CD14-positive monocyte (primary cell): ENCODE results near the gene CABP4. TPM values are rescaled to one million over a fixed set of nuclear protein-coding genes. Genes with fewer than 3 reads are reported as not detected.

Experiments used
- DNase-seq, 3 donors: peaks; one replicate each; pipeline ENCODE4 v3.0.0-alpha.2; 2011 to 2022
- H2AFZ ChIP-seq: 2 replicates; pipeline ENCODE4 v1.6.0; 2012; ENCODE audit warnings: mild to moderate bottlenecking, low read depth, low read length, inconsistent platforms; ENCODE audit not compliant: insufficient read depth, poor library complexity, severe bottlenecking
- H3K27ac ChIP-seq, 2 donors: 1 replicate in 1 of 2; 2 replicates in 1 of 2; pipeline ENCODE4 v1.5.1; 2012 to 2013; ENCODE audit warnings: low read length in 2 of 2, control low read depth in 1 of 2, inconsistent platforms in 1 of 2, low read depth in 1 of 2, mild to moderate bottlenecking in 1 of 2
- H3K27me3 ChIP-seq, 2 donors: one replicate each; pipeline versions ENCODE4 v1.6.0 to v1.6.1; 2011 to 2013; ENCODE audit warnings: low read length in 2 of 2; ENCODE audit not compliant: control insufficient read depth in 2 of 2, insufficient read depth in 2 of 2
- H3K36me3 ChIP-seq, 2 donors: replicated peaks in 1 of 2; 1 replicate in 1 of 2; 2 replicates in 1 of 2; pipeline versions ENCODE4 v1.5.1 to v1.6.1; 2012 to 2013; ENCODE audit warnings: low read length in 2 of 2, control low read depth in 1 of 2, inconsistent platforms in 1 of 2, mild to moderate bottlenecking in 1 of 2; ENCODE audit not compliant: insufficient read depth in 2 of 2, control insufficient read depth in 1 of 2
- H3K4me1 ChIP-seq, 2 donors: 1 replicate in 1 of 2; 2 replicates in 1 of 2; pipeline versions ENCODE4 v1.5.1 to v1.6.1; 2012 to 2013; ENCODE audit warnings: low read length in 2 of 2, control low read depth in 1 of 2, inconsistent platforms in 1 of 2, mild to moderate bottlenecking in 1 of 2, moderate library complexity in 1 of 2; ENCODE audit not compliant: insufficient read depth in 2 of 2, control insufficient read depth in 1 of 2
- H3K4me2 ChIP-seq: replicated peaks from 2 replicates; pipeline ENCODE3; 2012; ENCODE audit warnings: low read length, moderate library complexity, mild to moderate bottlenecking; ENCODE audit not compliant: poor library complexity, severe bottlenecking; ENCODE audit errors: extremely low read depth
- H3K4me3 ChIP-seq, 3 experiments: fragments of 200-600 bp in 1 of 3; sonication (generic) in 1 of 3; replicated peaks in 1 of 3; 1 replicate in 2 of 3; 2 replicates in 1 of 3; pipeline ENCODE4 v1.5.1; 2011 to 2013; ENCODE audit warnings: low read length in 3 of 3, mild to moderate bottlenecking in 3 of 3, control low read depth in 2 of 3, low read depth in 2 of 3, inconsistent platforms in 1 of 3, moderate library complexity in 1 of 3
- H3K79me2 ChIP-seq: 2 replicates; pipeline ENCODE4 v1.6.0; 2012; ENCODE audit warnings: mild to moderate bottlenecking, control low read depth, inconsistent platforms, low read length, moderate library complexity; ENCODE audit not compliant: insufficient read depth
- H3K9ac ChIP-seq: 2 replicates; pipeline ENCODE4 v1.6.0; 2017; ENCODE audit warnings: low read length, mild to moderate bottlenecking; ENCODE audit not compliant: insufficient read depth, poor library complexity, severe bottlenecking
- H3K9me3 ChIP-seq, 2 donors: replicated peaks in 1 of 2; 1 replicate in 1 of 2; 2 replicates in 1 of 2; pipeline versions ENCODE4 v1.5.1 to v1.6.1; 2012 to 2013; ENCODE audit warnings: low read length in 2 of 2, control low read depth in 1 of 2; ENCODE audit not compliant: control insufficient read depth in 1 of 2, insufficient read depth in 1 of 2
- H4K20me1 ChIP-seq: 2 replicates; pipeline ENCODE4 v1.6.0; 2012; ENCODE audit warnings: mild to moderate bottlenecking, low read length, control low read depth, moderate library complexity; ENCODE audit not compliant: insufficient read depth
- H3K27ac Mint-ChIP-seq, 7 donors: one replicate each; pipeline ENCODE4 v1.8.0; 2020; ENCODE audit warnings: mild to moderate bottlenecking in 7 of 7, mixed read lengths in 7 of 7, moderate library complexity in 6 of 7, inconsistent platforms in 2 of 7
- H3K27me3 Mint-ChIP-seq, 3 donors: one replicate each; pipeline ENCODE4 v1.8.0; 2021 to 2022; ENCODE audit warnings: low read depth in 3 of 3, mild to moderate bottlenecking in 3 of 3, mixed read lengths in 3 of 3, moderate library complexity in 3 of 3, inconsistent platforms in 1 of 3
- H3K36me3 Mint-ChIP-seq, 2 donors: one replicate each; pipeline ENCODE4 v1.8.0; 2020; ENCODE audit warnings: mixed read lengths in 2 of 2, inconsistent platforms in 1 of 2, mild to moderate bottlenecking in 1 of 2
- H3K4me1 Mint-ChIP-seq: one replicate; pipeline ENCODE4 v1.8.0; 2020; ENCODE audit warnings: mild to moderate bottlenecking, mixed read lengths
- H3K4me3 Mint-ChIP-seq, 2 donors: one replicate each; pipeline ENCODE4 v1.8.0; 2020; ENCODE audit warnings: mild to moderate bottlenecking in 2 of 2, mixed read lengths in 2 of 2, moderate library complexity in 1 of 2
- H3K9me3 Mint-ChIP-seq, 7 donors: one replicate each; pipeline ENCODE4 v1.8.0; 2020 to 2022; ENCODE audit warnings: mixed read lengths in 7 of 7, mild to moderate bottlenecking in 6 of 7, moderate library complexity in 6 of 7, inconsistent platforms in 2 of 7
- WGBS: methylation state at CpG from one replicate; pipeline ENCODE4 v1.1.5; 2013; ENCODE audit warnings: missing lambda C conversion rate; ENCODE audit not compliant: insufficient coverage; 5-methylcytosine and 5-hydroxymethylcytosine counted together
- intact Hi-C, 2 donors: fragments of 100-400 bp; cut with micrococcal nuclease; formaldehyde crosslinking; loops; one replicate each; pipeline versions ENCODE4 v1.15.0 to v1.15.1; 2023
- polyA plus RNA-seq, 3 donors: library from polyadenylated mRNA; depleted of rRNA in 1 of 3; unstranded in 2 of 3; stranded (reverse) in 1 of 3; fragments of 300-500 nt in 2 of 3; fragments of >200 nt in 1 of 3; fragmentation: Illumina TruSeq in 2 of 3; gene quantifications; 1 replicate in 2 of 3; 2 replicates in 1 of 3; pipeline ENCODE4 v1.2.3, GENCODE V29; 2012 to 2021
- TF ChIP-seq, protein P1 (sequence below): fragments of 200-600 bp; IDR thresholded peaks from one replicate; pipeline ENCODE4 v1.8.0; 2022; ENCODE audit warnings: antibody characterized with exemption, mild to moderate bottlenecking

The CABP4 gene
- polyA plus RNA-seq, 3 donors, result 0.28 to 1.7 TPM; not detected in 1

DNA sequence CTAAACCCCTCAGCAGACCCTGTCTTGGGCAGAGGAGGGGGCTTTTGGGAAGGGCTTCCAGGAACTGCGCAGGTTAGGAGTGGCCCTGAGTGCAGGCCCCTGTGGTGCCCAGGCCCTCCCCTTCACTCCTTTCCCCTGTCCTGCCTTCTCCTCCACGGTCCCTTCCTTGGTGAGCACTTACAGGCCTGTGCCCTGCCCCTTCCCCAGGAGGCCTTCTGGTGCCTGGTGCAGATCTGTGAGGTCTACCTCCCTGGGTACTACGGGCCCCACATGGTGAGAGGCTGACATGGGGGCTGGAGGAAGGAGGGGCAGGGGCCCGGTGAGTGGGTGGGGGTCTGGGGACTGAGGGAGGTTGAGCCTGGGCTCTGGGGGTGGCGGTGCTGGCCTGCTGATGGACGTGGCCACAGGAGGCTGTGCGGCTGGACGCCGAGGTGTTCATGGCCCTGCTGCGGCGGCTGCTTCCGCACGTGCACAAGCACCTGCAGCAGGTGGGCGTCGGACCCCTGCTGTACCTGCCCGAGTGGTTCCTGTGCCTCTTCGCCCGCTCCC lies 48.7 kb upstream of the CABP4 start:
- WGBS, result 97% methylated on average over 17 of the region's 18 CpGs
- peak overlapping the region in 1 of 2 donors; percentile 20 for H3K27ac ChIP-seq
- Mint-ChIP-seq H3K27ac (peak overlapping the region in 5 of 7 donors; percentile 36 to 68 (median 51)), H3K4me1 (peaks cover 77% of the 10 kb centered on the region), H3K9me3 (no peaks in the 10 kb centered on the region), H3K36me3 (peaks cover 19 to 36% of the 10 kb centered on the region in 2 donors), H3K4me3 (peak overlapping the region in 1 of 2 donors; percentile 51), H3K27me3 (peaks cover 0 to 7% (median 4%) of the 10 kb centered on the region in 3 donors)
- intact Hi-C loops, result no loop called here
- H3K79me2 ChIP-seq, result peaks cover 42% of the 10 kb centered on the region
- DNase-seq, result no peak
- peaks cover 9 to 18% of the 10 kb centered on the region in 2 donors for H3K36me3 ChIP-seq
- H3K9ac ChIP-seq, result peak overlapping the region; percentile 32
- no peak overlapping the region for H3K4me2 ChIP-seq
- H3K4me3 ChIP-seq, result no peak overlapping the region
- H2AFZ ChIP-seq, result no peak overlapping the region
- peaks cover 51% of the 10 kb centered on the region for H4K20me1 ChIP-seq
- H3K27me3 ChIP-seq, result no peaks in the 10 kb centered on the region
- TF ChIP-seq, protein P1, sequence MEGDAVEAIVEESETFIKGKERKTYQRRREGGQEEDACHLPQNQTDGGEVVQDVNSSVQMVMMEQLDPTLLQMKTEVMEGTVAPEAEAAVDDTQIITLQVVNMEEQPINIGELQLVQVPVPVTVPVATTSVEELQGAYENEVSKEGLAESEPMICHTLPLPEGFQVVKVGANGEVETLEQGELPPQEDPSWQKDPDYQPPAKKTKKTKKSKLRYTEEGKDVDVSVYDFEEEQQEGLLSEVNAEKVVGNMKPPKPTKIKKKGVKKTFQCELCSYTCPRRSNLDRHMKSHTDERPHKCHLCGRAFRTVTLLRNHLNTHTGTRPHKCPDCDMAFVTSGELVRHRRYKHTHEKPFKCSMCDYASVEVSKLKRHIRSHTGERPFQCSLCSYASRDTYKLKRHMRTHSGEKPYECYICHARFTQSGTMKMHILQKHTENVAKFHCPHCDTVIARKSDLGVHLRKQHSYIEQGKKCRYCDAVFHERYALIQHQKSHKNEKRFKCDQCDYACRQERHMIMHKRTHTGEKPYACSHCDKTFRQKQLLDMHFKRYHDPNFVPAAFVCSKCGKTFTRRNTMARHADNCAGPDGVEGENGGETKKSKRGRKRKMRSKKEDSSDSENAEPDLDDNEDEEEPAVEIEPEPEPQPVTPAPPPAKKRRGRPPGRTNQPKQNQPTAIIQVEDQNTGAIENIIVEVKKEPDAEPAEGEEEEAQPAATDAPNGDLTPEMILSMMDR, result no peak
- peaks cover 73 to 83% of the 10 kb centered on the region in 2 donors for H3K4me1 ChIP-seq
- H3K9me3 ChIP-seq, result no peaks in the 10 kb centered on the region

- no peak overlapping the region for H3K4me3 Mint-ChIP-seq
- peaks cover 71 to 80% of the 10 kb centered on the region in 2 donors for H3K4me1 ChIP-seq
Measured at GRCh38 chr11:67406969-67407687, 48.0 kb upstream of the CABP4 start.

More at GRCh38 chr11:67406969-67407687, 48.0 kb upstream of the CABP4 start:
- no peak overlapping the region for H3K4me2 ChIP-seq
- no peaks in the 10 kb centered on the region for H3K27me3 ChIP-seq
- no peak overlapping the region for H2AFZ ChIP-seq
- Mint-ChIP-seq H3K27me3 (peaks cover 3 to 12% (median 7%) of the 10 kb centered on the region in 3 donors), H3K36me3 (peaks cover 19 to 36% of the 10 kb centered on the region in 2 donors), H3K9me3 (no peaks in the 10 kb centered on the region), H3K27ac (peak overlapping the region in 3 of 7 donors; percentile 4 to 54 (median 16)), H3K4me1 (peaks cover 75% of the 10 kb centered on the region)
- peaks cover 51% of the 10 kb centered on the region for H4K20me1 ChIP-seq
- peaks cover 39% of the 10 kb centered on the region for H3K79me2 ChIP-seq
- TF ChIP-seq, protein P1, result no peak
- no peak overlapping the region for H3K9ac ChIP-seq
- H3K9me3 ChIP-seq, result no peaks in the 10 kb centered on the region
- 93% methylated on average over 5 of the region's 12 CpGs for WGBS
- H3K36me3 ChIP-seq, result peaks cover 9 to 18% of the 10 kb centered on the region in 2 donors
- H3K4me3 ChIP-seq, result no peak overlapping the region
- intact Hi-C loops, result no loop called here
- DNase-seq, result no peak
- H3K27ac ChIP-seq, result peak overlapping the region; percentile 2 to 18
